Esophagus muscularis mucosa (tissue), 4 donors: ENCODE results near the gene DNAJC21. TPM values are rescaled to one million over a fixed set of nuclear protein-coding genes. Genes with fewer than 3 reads are reported as not detected.
A peak's percentile ranks its signal among the peaks of the same experiment; 100 is the strongest.

Experiments
- DNase-seq: peaks from one replicate; pipeline ENCODE4 v3.0.0-alpha.2; 2017; ENCODE audit errors: extremely low spot score
- H3K27ac ChIP-seq, 4 donors: fragments of 200-600 bp; sonication (generic); replicated peaks in 1 of 4; 1 replicate in 3 of 4; 2 replicates in 1 of 4; pipeline ENCODE4 v1.5.1; 2016 to 2019; ENCODE audit warnings: mild to moderate bottlenecking in 1 of 4
- H3K27me3 ChIP-seq, 4 donors: fragments of 200-600 bp; sonication (generic); one replicate each; pipeline versions ENCODE4 v1.5.1 to v1.6.0; 2016 to 2019
- H3K36me3 ChIP-seq, 4 donors: fragments of 200-600 bp; sonication (generic); one replicate each; pipeline ENCODE4 v1.5.1; 2016 to 2019
- H3K4me1 ChIP-seq, 4 donors: fragments of 200-600 bp; sonication (generic); one replicate each; pipeline ENCODE4 v1.5.1; 2016 to 2019
- H3K4me3 ChIP-seq, 4 donors: fragments of 200-600 bp; sonication (generic); 1 replicate in 2 of 4; 2 replicates in 2 of 4; pipeline ENCODE4 v1.5.1; 2016 to 2019; ENCODE audit warnings: mild to moderate bottlenecking in 4 of 4, moderate library complexity in 1 of 4
- H3K9me3 ChIP-seq, 4 donors: fragments of 200-600 bp; sonication (generic); 1 replicate in 3 of 4; 2 replicates in 1 of 4; pipeline ENCODE4 v1.5.1; 2016 to 2019
- CTCF ChIP-seq, 3 experiments: fragments of 200-600 bp in 2 of 3; fragments of 450-650 bp in 1 of 3; sonication (generic) in 2 of 3; IDR thresholded peaks; one replicate each; pipeline ENCODE4 v1.5.1; 2017 to 2019; ENCODE audit warnings: antibody characterized with exemption in 3 of 3, mild to moderate bottlenecking in 2 of 3, moderate library complexity in 1 of 3
- EP300 ChIP-seq: sonication (generic); formaldehyde crosslinking; IDR thresholded peaks from one replicate; pipeline ENCODE4 v1.6.1; 2017; ENCODE audit warnings: antibody characterized with exemption
- POLR2A ChIP-seq: fragments of 450-650 bp; IDR thresholded peaks from one replicate; pipeline ENCODE4 v1.6.1; 2017; ENCODE audit warnings: antibody characterized with exemption, moderate library complexity, mild to moderate bottlenecking, low read depth
- POLR2AphosphoS5 ChIP-seq, 2 donors: sonication (generic); formaldehyde crosslinking; IDR thresholded peaks; one replicate each; pipeline ENCODE4 v1.6.1; 2017; ENCODE audit warnings: antibody characterized with exemption in 2 of 2
- WGBS: methylation state at CpG from one replicate; pipeline ENCODE4 v1.1.5; 2018; 5-methylcytosine and 5-hydroxymethylcytosine counted together
- intact Hi-C: fragments of 100-400 bp; cut with DNase I; formaldehyde crosslinking; loops from one replicate; pipeline ENCODE4 v1.15.1; 2023
- total RNA-seq, 4 donors: library from RNA; depleted of rRNA; stranded (reverse); fragments of >200 nt; gene quantifications; one replicate each; pipeline versions ENCODE4 v1.1.0 to v1.2.1, GENCODE V29; 2016

The DNAJC21 gene
- total RNA-seq, 4 donors from 2014 or later, result 54.5 to 85.6 (median 61.5) TPM

GRCh38 chr5:34998058-34998789 lies 68.9 kb downstream of the DNAJC21 start:
- Histone ChIP-seq H3K27me3 (peaks cover 0 to 8% (median 0%) of the 10 kb centered on the region in 4 donors), H3K27ac (no peak overlapping the region), H3K9me3 (no peaks in the 10 kb centered on the region), H3K4me3 (no peak overlapping the region), H3K36me3 (no peaks in the 10 kb centered on the region), H3K4me1 (no peaks in the 10 kb centered on the region)
- no peak for DNase-seq
- 63% methylated on average over 6 of the region's 6 CpGs for WGBS
- TF ChIP-seq EP300 (no peak), POLR2AphosphoS5 (IDR thresholded peaks at IDR 0.05) (no peak), POLR2A (no peak), CTCF (IDR thresholded peaks at IDR 0.05) (no peak)
- intact Hi-C loops, result loop anchor here (5.0 kb wide), 1 partner anchor 526 kb away; no protein-coding TSS in a partner anchor

- intact Hi-C loops, result no loop called here
- no peak overlapping the region for H3K4me3 ChIP-seq
- TF ChIP-seq POLR2A (no peak), POLR2AphosphoS5 (IDR thresholded peaks at IDR 0.05) (no peak), CTCF (IDR thresholded peaks at IDR 0.05) (no peak), EP300 (no peak)
- no peaks in the 10 kb centered on the region for H3K4me1 ChIP-seq
- WGBS, result 67% methylated on average over 3 of the region's 3 CpGs
- H3K36me3 ChIP-seq, result no peaks in the 10 kb centered on the region
- H3K27ac ChIP-seq, result no peak overlapping the region
- no peak for DNase-seq
- peaks cover 0 to 16% (median 0%) of the 10 kb centered on the region in 4 donors for H3K27me3 ChIP-seq
- no peaks in the 10 kb centered on the region for H3K9me3 ChIP-seq
These were observed 72.5 kb downstream of the DNAJC21 start for GRCh38 chr5:35001842-35002241.

- DNase-seq, result no peak
- intact Hi-C loops, result no loop called here
- Histone ChIP-seq H3K4me1 (no peaks in the 10 kb centered on the region), H3K27me3 (peaks cover 0 to 16% (median 0%) of the 10 kb centered on the region in 4 donors), H3K4me3 (no peak overlapping the region), H3K9me3 (no peaks in the 10 kb centered on the region), H3K36me3 (no peaks in the 10 kb centered on the region), H3K27ac (no peak overlapping the region)
- 95% methylated on average over 5 of the region's 6 CpGs for WGBS
- TF ChIP-seq POLR2A (no peak), POLR2AphosphoS5 (IDR thresholded peaks at IDR 0.05) (no peak), CTCF (IDR thresholded peaks at IDR 0.05) (no peak), EP300 (no peak)
These were observed 73.1 kb downstream of the DNAJC21 start for GRCh38 chr5:35002459-35002858.

GRCh38 chr5:35003018-35003957 lies 73.9 kb downstream of the DNAJC21 start:
- H3K4me1 ChIP-seq, result no peaks in the 10 kb centered on the region
- 36% methylated on average over 18 of the region's 18 CpGs for WGBS
- H3K27me3 ChIP-seq, result peaks cover 0 to 16% (median 0%) of the 10 kb centered on the region in 4 donors
- H3K9me3 ChIP-seq, result no peaks in the 10 kb centered on the region
- no peak overlapping the region for H3K4me3 ChIP-seq
- H3K36me3 ChIP-seq, result no peaks in the 10 kb centered on the region
- H3K27ac ChIP-seq, result no peak overlapping the region
- intact Hi-C loops, result no loop called here
- TF ChIP-seq POLR2A (no peak), CTCF (IDR thresholded peaks at IDR 0.05) (peak; percentile 48 to 79 (median 71))
- no peak for DNase-seq
